ENCODE measurements around the gene FOS. TPM values are rescaled to one million over a fixed set of nuclear protein-coding genes. Genes with fewer than 3 reads are reported as not detected.
A peak's percentile ranks its signal among the peaks of the same experiment; 100 is the strongest.
"Not testable (repeated sequence)": the region's sequence is repeated elsewhere in the genome, so short reads cannot be mapped to it uniquely, and the experiment has no call there.

FOS gene
- total and polyA plus RNA-seq, 9 donors: 142 to 1,403 (median 670) TPM

DNA sequence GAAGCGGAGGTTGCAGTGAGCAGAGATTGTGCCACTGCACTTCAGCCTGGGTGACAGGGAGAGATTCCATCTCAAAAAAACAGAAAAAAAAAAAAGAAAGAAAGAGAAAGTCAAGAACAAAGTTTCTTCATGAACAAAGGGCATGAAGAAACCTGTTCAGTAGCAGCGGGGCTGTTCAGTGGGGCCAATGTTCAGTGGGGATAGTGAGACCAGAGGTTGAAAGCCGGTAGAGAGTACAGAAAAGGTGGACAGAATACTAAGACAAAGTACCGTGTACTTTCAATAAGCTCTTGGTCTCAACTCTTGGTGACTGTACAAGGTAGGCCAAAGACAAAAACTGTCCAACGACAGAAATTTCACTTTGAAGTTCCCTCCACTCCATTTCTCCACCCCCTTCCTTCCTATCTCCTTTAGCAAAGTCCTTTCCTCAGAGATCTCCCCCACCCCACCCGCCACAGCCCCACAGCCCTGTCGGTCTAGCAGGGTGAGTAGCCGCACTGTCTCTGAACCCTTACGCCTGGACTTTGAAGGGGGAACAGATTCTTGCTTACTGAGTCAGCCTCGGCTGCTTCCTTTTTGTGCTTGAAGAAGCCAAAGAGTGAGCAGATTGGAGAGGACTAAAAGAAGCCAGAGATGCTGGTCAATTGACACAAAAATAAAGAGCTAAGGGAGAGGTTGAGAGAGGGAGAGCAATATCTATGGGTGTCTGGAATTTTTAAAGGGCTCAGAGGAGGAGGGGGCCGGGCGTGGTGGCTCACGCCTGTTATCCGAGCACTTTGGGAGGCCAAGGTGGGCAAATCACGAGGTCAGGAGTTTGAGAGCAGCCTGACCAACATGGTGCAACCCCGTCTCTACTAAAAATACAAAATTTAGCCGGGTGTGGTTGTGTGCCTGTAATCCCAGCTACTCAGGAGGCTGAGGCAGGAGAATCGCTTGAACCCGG lies 44.2 kb upstream of the FOS start:
- peaks cover 39% of the 10 kb centered on the region for H3K4me1 ChIP-seq (ENCODE audit: control insufficient read depth, insufficient read depth, low read length)

GRCh38 chr14:75235198-75235597 lies 43.4 kb upstream of the FOS start:
- not testable (repeated sequence) for H3K9me3 ChIP-seq (replicated peaks; ENCODE audit: control insufficient read depth, low read depth, low read length); H3K27me3 ChIP-seq (ENCODE audit: control insufficient read depth, insufficient read depth, low read length); H3K4me3 ChIP-seq (ENCODE audit: low read length); H3K36me3 ChIP-seq (ENCODE audit: control insufficient read depth, insufficient read depth, low read length); DNase-seq; H3K27ac ChIP-seq (ENCODE audit: low read length)
- H3K4me1 ChIP-seq (ENCODE audit: control insufficient read depth, insufficient read depth, low read length): peaks cover 43% of the 10 kb centered on the region
- WGBS (ENCODE audit: insufficient coverage): 76% methylated on average over 4 of the region's 7 CpGs

More for the DNA sequence above, 44.2 kb upstream of the FOS start:
- WGBS (ENCODE audit: insufficient coverage): 63% methylated on average over 6 of the region's 19 CpGs
- Histone ChIP-seq H3K9me3 (replicated peaks; ENCODE audit: control insufficient read depth, low read depth, low read length) (peaks cover 2% of the 10 kb centered on the region), H3K4me3 (ENCODE audit: low read length) (no peak overlapping the region), H3K27me3 (ENCODE audit: control insufficient read depth, insufficient read depth, low read length) (no peaks in the 10 kb centered on the region), H3K27ac (ENCODE audit: low read length) (no peak overlapping the region), H3K36me3 (ENCODE audit: control insufficient read depth, insufficient read depth, low read length) (no peaks in the 10 kb centered on the region)
- DNase-seq: peak; percentile 81

- H3K4me3 ChIP-seq (ENCODE audit: low read length): no peak overlapping the region
- DNase-seq: no peak
- no CpG with 5 or more reads among the region's 6 CpGs for WGBS (ENCODE audit: insufficient coverage)
- peaks cover 2% of the 10 kb centered on the region for H3K9me3 ChIP-seq (replicated peaks; ENCODE audit: control insufficient read depth, low read depth, low read length)
- no peaks in the 10 kb centered on the region for H3K27me3 ChIP-seq (ENCODE audit: control insufficient read depth, insufficient read depth, low read length)
- H3K27ac ChIP-seq (ENCODE audit: low read length): peak overlapping the region; percentile 91
- no peaks in the 10 kb centered on the region for H3K36me3 ChIP-seq (ENCODE audit: control insufficient read depth, insufficient read depth, low read length)
- H3K4me1 ChIP-seq (ENCODE audit: control insufficient read depth, insufficient read depth, low read length): peaks cover 43% of the 10 kb centered on the region
These were observed 42.2 kb upstream of the FOS start for GRCh38 chr14:75236467-75236866.

DNA sequence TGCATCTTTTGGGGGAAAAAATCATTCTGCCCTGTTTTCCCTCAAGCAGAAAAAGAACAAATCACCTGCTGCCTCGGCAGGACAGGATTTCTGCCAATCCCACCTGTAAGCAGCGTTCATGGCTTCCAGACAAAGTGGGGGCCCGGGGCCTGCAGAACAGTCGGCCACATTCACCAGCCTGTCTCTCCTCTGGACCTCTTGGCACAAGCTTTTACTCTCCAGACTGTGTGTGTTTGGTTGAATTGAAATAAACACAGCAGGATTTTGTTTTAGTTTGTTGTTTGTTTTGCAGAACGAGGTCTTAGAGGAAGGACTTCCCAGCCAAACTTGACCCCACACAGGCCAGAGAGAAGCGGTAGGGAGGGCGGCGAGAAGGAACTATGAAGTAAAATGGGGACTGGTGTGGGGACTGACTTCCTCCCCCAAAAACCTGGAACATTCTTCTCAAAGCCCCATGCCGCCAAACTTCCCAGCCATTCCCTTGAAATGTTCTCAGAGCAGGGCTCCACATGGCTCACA lies 41.7 kb upstream of the FOS start:
- H3K4me3 ChIP-seq (ENCODE audit: low read length): no peak overlapping the region
- no peaks in the 10 kb centered on the region for H3K36me3 ChIP-seq (ENCODE audit: control insufficient read depth, insufficient read depth, low read length)
- WGBS (ENCODE audit: insufficient coverage): 21% methylated on average over 3 of the region's 9 CpGs

GRCh38 chr14:75238756-75239455 lies 39.7 kb upstream of the FOS start:
- H3K36me3 ChIP-seq (ENCODE audit: control insufficient read depth, insufficient read depth, low read length): no peaks in the 10 kb centered on the region
- H3K4me3 ChIP-seq (ENCODE audit: low read length): no peak overlapping the region
- peaks cover 57% of the 10 kb centered on the region for H3K4me1 ChIP-seq (ENCODE audit: control insufficient read depth, insufficient read depth, low read length)
- WGBS (ENCODE audit: insufficient coverage): 39% methylated on average over 6 of the region's 11 CpGs
- peak overlapping the region; percentile 91 for H3K27ac ChIP-seq (ENCODE audit: low read length)
- H3K27me3 ChIP-seq (ENCODE audit: control insufficient read depth, insufficient read depth, low read length): no peaks in the 10 kb centered on the region
- peak; percentile 72 for DNase-seq
- no peaks in the 10 kb centered on the region for H3K9me3 ChIP-seq (replicated peaks; ENCODE audit: control insufficient read depth, low read depth, low read length)

More for the DNA sequence above, 41.7 kb upstream of the FOS start:
- H3K9me3 ChIP-seq (replicated peaks; ENCODE audit: control insufficient read depth, low read depth, low read length): peaks cover 2% of the 10 kb centered on the region
- H3K4me1 ChIP-seq (ENCODE audit: control insufficient read depth, insufficient read depth, low read length): peaks cover 47% of the 10 kb centered on the region
- no peak for DNase-seq
- peak overlapping the region; percentile 91 for H3K27ac ChIP-seq (ENCODE audit: low read length)
- H3K27me3 ChIP-seq (ENCODE audit: control insufficient read depth, insufficient read depth, low read length): no peaks in the 10 kb centered on the region

DNA sequence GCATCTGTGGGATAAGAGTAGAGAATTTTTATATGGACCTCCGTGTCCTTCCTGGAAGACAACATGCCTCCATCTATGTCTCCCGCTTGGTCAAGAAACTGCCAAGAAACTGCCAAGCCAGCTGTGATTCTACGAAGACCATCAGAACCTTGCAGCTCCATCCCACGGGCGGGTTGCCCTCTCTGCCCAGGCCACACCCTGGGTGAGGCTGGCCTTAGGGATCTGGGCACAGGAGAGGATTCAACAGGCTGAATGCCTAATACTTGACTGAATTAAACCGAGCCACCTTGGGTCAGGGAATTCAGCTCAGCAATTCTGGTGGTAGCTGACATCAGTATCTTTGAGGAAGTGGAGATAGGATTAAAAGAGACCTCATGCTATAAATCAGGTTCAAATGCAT lies 37.8 kb upstream of the FOS start:
- no peak for DNase-seq
- Histone ChIP-seq H3K4me1 (ENCODE audit: control insufficient read depth, insufficient read depth, low read length) (peaks cover 57% of the 10 kb centered on the region), H3K4me3 (ENCODE audit: low read length) (no peak overlapping the region), H3K9me3 (replicated peaks; ENCODE audit: control insufficient read depth, low read depth, low read length) (no peaks in the 10 kb centered on the region), H3K36me3 (ENCODE audit: control insufficient read depth, insufficient read depth, low read length) (no peaks in the 10 kb centered on the region), H3K27ac (ENCODE audit: low read length) (no peak overlapping the region), H3K27me3 (ENCODE audit: control insufficient read depth, insufficient read depth, low read length) (no peaks in the 10 kb centered on the region)
- 100% methylated on average over 3 of the region's 6 CpGs for WGBS (ENCODE audit: insufficient coverage)

GRCh38 chr14:75242546-75243273 lies 35.9 kb upstream of the FOS start:
- WGBS (ENCODE audit: insufficient coverage): 13% methylated on average over 6 of the region's 12 CpGs
- Histone ChIP-seq H3K9me3 (replicated peaks; ENCODE audit: control insufficient read depth, low read depth, low read length) (no peaks in the 10 kb centered on the region), H3K4me1 (ENCODE audit: control insufficient read depth, insufficient read depth, low read length) (peaks cover 47% of the 10 kb centered on the region), H3K27ac (ENCODE audit: low read length) (peak overlapping the region; percentile 90), H3K27me3 (ENCODE audit: control insufficient read depth, insufficient read depth, low read length) (no peaks in the 10 kb centered on the region), H3K4me3 (ENCODE audit: low read length) (no peak overlapping the region), H3K36me3 (ENCODE audit: control insufficient read depth, insufficient read depth, low read length) (no peaks in the 10 kb centered on the region)
- peak; percentile 99 for DNase-seq

GRCh38 chr14:75244121-75244520 lies 34.5 kb upstream of the FOS start:
- H3K4me3 ChIP-seq (ENCODE audit: low read length): no peak overlapping the region
- DNase-seq: no peak
- H3K4me1 ChIP-seq (ENCODE audit: control insufficient read depth, insufficient read depth, low read length): peaks cover 36% of the 10 kb centered on the region
- H3K36me3 ChIP-seq (ENCODE audit: control insufficient read depth, insufficient read depth, low read length): no peaks in the 10 kb centered on the region
- no peaks in the 10 kb centered on the region for H3K9me3 ChIP-seq (replicated peaks; ENCODE audit: control insufficient read depth, low read depth, low read length)
- no peaks in the 10 kb centered on the region for H3K27me3 ChIP-seq (ENCODE audit: control insufficient read depth, insufficient read depth, low read length)
- H3K27ac ChIP-seq (ENCODE audit: low read length): no peak overlapping the region
- 92% methylated on average over 3 of the region's 5 CpGs for WGBS (ENCODE audit: insufficient coverage)

GRCh38 chr14:75246546-75247285 lies 31.9 kb upstream of the FOS start:
- DNase-seq: no peak
- Histone ChIP-seq H3K36me3 (ENCODE audit: control insufficient read depth, insufficient read depth, low read length) (no peaks in the 10 kb centered on the region), H3K4me1 (ENCODE audit: control insufficient read depth, insufficient read depth, low read length) (peaks cover 28% of the 10 kb centered on the region), H3K27me3 (ENCODE audit: control insufficient read depth, insufficient read depth, low read length) (no peaks in the 10 kb centered on the region), H3K4me3 (ENCODE audit: low read length) (no peak overlapping the region), H3K27ac (ENCODE audit: low read length) (no peak overlapping the region), H3K9me3 (replicated peaks; ENCODE audit: control insufficient read depth, low read depth, low read length) (no peaks in the 10 kb centered on the region)
- WGBS (ENCODE audit: insufficient coverage): 82% methylated on average over 5 of the region's 7 CpGs

Measured in muscle of leg (tissue), 11 donors.